ENCODE data around the gene RNPEP.
"Not testable (repeated sequence)": the region's sequence is repeated elsewhere in the genome, so short reads cannot be mapped to it uniquely, and the experiment has no call there.

RNPEP gene

GRCh38 chr1:201962382-201962781 is 20.1 kb upstream of the RNPEP start:
- DNase-seq (ENCODE audit: low read depth in 2 of 2) = not testable (repeated sequence)

GRCh38 chr1:201964261-201964660 is 18.2 kb upstream of the RNPEP start:
- no peak for DNase-seq (ENCODE audit: low read depth in 2 of 2)

DNA sequence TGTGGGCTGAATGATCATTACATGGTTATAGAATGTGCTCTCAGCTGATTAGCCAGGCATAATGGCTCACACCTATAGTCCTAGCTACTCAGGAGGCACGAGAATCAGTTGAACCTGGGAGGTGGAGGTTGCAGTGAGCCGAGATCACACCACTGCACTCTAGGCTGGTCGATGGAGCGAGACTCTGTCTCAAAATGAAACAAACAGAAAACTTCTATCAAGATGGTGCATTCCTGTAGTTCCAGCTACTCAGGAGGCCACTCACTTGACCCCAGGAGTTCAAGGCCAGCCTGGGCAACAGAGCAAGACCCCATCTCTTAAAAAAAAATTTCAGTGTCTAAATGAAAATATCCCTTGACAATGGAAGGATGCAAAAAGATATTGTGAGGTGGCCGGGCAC is 16.3 kb upstream of the RNPEP start:
- DNase-seq (ENCODE audit: low read depth in 2 of 2) = no peak

DNA sequence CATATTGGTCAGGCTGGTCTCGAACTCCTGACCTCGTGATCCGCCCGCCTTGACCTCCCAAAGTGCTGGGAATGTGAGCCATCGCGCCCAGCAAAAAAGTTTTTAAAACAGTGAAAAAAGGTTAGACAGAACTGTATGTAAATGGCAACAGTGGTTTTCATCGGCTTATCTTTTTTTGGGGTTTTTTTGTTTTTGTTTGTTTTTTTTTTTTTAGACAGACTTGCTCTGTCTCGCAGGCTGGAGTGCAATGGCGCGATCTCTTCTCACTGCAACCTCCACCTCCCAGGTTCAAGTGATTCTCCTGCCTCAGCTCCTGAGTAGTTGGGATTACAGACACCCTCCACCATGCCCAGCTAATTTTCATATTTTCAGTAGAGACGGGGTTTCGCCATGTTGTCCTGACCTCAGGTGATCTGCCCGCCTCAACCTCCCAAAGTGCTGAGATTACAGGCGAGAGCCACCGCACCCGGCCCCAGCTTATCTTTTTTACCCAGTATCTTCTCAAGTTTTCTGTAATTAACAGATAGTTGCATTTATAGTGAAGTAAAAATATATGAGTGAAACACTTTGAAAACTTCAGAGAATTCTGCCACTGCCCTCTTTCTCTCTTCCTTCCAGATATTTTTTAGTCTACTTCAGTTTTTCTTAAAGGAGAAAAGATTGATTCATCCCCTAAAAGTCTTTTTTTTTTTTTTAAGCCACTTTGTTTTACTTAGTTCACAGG is 14.1 kb upstream of the RNPEP start:
- DNase-seq (ENCODE audit: low read depth in 2 of 2) = no peak

DNA sequence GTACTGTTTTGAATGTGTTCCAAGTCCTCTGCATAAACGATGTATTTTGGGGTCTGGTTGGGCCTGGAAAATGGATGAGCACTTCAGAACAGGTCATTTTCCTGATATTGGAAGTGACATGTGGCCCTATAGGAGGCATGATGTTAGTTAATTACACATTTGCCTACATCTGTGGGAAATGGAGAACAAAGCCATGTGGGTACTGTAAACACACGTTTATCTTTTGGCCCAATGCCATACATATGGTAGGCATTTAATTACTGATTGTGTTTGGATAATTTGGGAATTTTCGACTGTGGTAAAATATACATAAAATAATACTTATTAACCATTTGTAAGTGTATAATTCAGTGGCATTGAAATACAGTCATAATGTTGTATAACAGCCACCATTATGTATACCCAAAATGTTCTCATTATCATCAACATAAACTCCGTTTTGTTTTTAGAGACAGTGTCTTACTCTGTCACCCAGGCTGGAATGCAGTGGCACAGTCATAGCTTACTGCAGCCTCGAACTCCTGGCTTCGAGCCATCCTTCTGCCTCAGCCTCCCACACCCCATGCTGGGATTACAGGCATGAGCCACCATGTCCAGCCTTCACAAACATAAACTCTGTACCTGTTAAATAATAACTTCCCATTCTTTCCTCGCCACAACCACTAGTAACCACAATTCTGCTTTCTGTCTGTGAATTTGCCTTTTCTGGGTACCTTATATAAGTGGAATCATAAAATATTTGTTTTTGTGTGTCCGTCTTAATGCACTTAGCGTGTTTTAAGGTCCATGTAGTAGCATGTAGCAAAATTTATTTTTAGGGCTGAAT is 11.9 kb upstream of the RNPEP start:
- no peak for DNase-seq (ENCODE audit: low read depth in 2 of 2)

DNA sequence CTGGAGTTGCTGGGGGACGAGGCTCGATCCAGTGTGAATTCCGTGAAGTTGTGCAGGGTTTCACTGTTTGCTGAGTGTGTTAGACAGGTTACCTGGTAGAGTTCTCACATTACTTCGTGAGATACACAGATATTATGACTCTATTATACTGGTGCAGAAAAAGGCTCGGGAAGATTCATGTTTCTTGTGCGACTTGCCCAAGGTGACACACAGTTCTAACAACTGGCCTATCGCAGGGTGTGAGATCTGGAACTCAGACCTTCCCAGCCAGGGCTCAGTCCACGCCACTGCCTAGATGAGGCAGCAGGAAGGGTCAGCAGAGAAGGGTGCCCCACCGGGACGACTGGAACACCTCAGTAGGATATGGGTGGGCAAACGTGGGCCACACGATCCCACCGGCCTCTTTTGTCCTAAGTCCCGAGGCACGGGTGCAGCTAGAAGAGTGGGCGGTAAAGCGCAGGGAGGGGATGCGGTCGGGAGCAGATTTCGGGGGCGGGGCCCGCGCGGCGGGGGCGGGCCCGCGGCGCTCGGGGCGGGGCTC is 296 bp upstream of the RNPEP start:
- peak; percentile 69 to 73 for DNase-seq (ENCODE audit: low read depth in 2 of 2)

- no peak for DNase-seq (ENCODE audit: low read depth in 2 of 2)
Observed at GRCh38 chr1:201983380-201983805, 945 bp downstream of the RNPEP start.

DNA sequence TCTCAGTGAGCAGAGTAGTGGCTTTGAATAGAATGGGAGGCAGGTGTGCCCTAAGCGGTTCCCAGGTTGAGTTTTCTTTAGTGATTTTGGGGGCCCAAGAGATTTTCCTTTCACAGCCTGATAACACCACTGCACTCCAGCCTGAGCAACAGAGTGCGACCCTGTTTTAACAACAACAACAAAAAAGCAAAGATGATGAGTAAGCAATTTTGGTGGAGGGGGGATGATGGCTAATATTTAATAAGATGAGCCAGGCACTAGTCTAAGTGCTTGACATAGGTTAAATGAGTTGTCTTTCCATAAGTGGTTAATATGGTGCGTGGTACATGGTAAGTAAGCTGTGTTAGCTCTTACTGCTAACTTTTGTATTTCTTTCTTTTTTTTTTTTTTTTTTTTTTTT is 2.0 kb downstream of the RNPEP start:
- DNase-seq (ENCODE audit: low read depth in 2 of 2) = no peak

- no peak for DNase-seq (ENCODE audit: low read depth in 2 of 2)
Observed at GRCh38 chr1:201985355-201985754, 2.9 kb downstream of the RNPEP start.

DNA sequence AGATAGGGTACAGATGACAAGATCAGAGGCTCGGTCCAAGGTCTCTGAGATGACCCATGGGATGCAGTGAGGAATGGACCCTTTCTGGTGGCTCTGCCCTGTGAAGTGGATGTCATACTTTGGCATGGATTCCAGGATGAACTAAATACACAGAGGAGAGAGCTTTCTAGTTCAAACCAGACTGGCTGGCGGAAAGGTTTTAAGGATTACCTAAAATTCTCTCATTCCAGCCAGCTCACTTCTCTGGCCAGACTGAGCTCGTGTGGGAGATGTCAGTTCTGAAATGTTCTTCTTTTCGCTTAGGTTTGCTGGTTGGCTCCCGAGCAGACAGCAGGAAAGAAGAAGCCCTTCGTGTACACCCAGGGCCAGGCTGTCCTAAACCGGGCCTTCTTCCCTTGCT is 6.2 kb downstream of the RNPEP start:
- no peak for DNase-seq (ENCODE audit: low read depth in 2 of 2)

GRCh38 chr1:201989354-201990128 is 7.1 kb downstream of the RNPEP start:
- no peak for DNase-seq (ENCODE audit: low read depth in 2 of 2)

GRCh38 chr1:201990427-201990826 is 8.0 kb downstream of the RNPEP start:
- no peak for DNase-seq (ENCODE audit: low read depth in 2 of 2)

DNA sequence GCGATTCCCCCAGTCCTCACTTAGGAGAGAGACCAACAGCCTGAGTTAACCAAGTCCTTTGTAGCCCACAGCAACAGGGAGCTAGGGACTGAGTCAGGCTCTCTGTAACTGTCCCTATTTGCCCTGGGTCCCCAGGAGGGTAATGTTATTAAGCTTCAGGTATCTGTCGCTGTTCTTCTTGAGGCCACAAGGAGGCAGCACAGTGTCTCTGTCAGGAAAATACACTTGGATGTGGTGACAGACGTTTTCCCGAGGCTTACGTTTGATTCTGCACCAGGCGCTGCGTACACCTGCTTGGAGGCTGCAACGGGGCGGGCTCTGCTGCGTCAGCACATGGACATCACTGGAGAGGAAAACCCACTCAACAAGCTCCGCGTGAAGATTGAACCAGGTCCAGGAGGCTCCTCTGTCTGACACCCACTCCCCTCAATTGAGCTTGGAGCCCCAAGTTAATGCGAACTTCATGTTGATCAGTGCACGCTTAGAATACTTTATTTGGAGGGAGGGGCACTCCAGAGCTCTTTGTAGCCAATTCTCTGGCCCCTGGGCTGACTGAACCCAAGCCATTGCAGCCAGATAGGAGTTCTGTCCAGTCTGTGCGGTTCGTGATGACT is 17.3 kb downstream of the RNPEP start:
- no peak for DNase-seq (ENCODE audit: low read depth in 2 of 2)

DNA sequence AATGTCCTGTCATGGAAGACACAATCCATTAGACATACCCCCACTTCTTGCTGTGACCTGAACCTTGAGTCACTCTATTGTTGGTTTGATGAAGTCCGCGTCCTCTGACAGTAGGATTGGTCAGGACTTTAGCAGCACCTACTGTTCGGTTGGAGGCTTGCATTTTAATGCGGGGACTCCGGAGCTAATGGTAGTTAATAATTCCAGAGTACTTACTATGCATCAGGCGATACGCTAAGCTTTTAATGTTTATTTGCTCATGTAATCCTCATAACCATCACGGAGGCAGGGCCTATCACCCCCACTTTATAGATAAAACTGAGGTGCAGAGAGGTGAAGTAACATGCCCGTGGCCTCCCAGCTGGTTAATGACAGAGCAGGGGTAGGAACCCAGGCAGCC is 20.1 kb downstream of the RNPEP start:
- DNase-seq (ENCODE audit: low read depth in 2 of 2) = no peak

- DNase-seq (ENCODE audit: low read depth in 2 of 2) = no peak
Observed at GRCh38 chr1:202004711-202005110, 22.3 kb downstream of the RNPEP start.

DNA sequence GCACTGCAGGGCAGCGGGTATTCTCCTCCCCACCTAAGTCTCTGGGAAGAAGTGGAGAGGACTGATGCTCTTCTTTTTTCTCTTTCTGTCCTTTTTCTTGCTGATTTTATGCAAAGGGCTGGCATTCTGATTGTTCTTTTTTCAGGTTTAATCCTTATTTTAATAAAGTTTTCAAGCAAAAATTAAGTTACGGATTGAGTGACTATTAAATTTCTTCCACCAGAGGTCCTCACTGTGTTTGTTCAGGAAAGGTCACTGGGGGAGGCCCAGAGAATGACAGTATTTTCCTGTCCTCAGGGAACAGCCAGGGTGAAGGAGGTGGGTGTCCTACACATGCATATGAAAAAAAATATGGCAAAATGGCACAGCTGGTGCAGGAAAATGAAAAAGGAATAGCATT is 23.5 kb downstream of the RNPEP start:
- no peak for DNase-seq (ENCODE audit: low read depth in 2 of 2)

- no peak for DNase-seq (ENCODE audit: low read depth in 2 of 2)
Observed at GRCh38 chr1:202007304-202007703, 24.9 kb downstream of the RNPEP start.

GRCh38 chr1:202007805-202008489 is 25.5 kb downstream of the RNPEP start:
- DNase-seq (ENCODE audit: low read depth in 2 of 2) = no peak

DNA sequence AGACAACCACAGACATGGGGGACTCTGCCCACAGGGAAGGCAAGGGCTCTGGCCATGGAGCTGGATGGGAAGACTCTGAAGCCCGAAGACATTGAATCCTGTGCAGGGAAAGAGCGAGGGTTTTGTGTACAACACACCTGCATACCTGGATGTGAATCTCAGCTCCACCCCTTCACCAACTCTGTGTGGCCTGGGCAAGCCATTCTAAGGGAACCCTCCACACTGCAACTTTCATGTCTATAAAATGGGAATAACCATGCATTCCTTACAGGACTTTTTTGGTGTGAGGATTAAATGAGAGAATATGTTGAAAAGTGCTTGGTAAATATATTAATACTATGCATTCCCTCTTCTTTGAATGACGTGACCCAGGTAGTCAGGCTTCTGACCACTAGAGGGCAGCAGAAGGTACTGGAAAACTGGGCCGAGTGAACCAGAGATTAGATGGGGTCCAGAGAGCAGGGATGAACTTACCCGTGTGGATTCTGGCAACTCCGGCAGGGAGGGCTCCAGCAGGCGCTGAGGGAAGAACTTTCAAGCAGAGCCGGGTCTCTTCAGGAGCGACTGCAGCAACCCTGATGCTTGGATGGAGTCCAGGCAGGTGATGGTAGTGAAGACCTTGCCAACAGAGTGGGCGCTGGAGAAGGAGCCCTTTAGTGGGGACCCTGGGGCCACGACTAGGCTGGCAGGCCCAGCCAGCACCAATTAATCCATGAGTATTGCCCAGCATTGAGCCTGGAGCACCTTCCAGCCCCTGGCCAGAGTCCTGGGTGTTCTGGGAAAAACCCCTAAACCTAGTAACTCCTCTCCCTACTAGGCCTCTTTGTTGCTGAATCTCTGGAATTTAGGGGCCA is 27.1 kb downstream of the RNPEP start:
- peak; percentile 32 to 48 for DNase-seq (ENCODE audit: low read depth in 2 of 2)

Data from stimulated activated CD8-positive, alpha-beta memory T cell treated with anti-CD3 and anti-CD28 coated beads, Interleukin-2, amount 100 ng/mL, for 48 hours (primary cell).